COLO668 (cell line): ENCODE results near the gene SNX27.
A peak's percentile ranks its signal among the peaks of the same experiment; 100 is the strongest.
"Not testable (repeated sequence)": the region's sequence is repeated elsewhere in the genome, so short reads cannot be mapped to it uniquely, and the experiment has no call there.

Experiments
- DNase-seq: peaks from one replicate; lab custom pipeline; 2025; ENCODE audit not compliant: unreplicated experiment; lab: John Stamatoyannopoulos, UW

Gene SNX27

GRCh38 chr1:151638074-151638775 lies 26.4 kb downstream of the SNX27 start:
- no peak for DNase-seq

- no peak for DNase-seq
Observed at GRCh38 chr1:151638812-151639211, 27.0 kb downstream of the SNX27 start.

DNA sequence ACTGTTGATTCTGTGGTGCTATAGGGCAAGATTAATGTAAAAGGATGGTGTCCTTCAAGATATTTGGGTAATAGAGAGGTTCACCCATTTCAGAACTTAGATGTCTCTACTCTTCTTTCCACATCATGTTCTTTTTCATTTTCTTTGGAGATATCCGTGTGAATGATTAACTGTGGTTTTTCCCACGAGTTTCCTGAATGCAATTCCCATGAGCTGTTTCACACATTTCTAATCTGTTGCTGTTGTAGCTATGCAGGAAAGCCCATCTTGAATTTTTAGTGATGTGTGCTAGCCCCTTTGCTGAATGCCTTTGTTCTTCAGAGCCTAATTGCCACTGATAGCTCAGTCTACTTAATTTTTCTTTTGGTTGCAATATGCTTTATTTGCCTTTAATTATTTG lies 27.6 kb downstream of the SNX27 start:
- no peak for DNase-seq

DNA sequence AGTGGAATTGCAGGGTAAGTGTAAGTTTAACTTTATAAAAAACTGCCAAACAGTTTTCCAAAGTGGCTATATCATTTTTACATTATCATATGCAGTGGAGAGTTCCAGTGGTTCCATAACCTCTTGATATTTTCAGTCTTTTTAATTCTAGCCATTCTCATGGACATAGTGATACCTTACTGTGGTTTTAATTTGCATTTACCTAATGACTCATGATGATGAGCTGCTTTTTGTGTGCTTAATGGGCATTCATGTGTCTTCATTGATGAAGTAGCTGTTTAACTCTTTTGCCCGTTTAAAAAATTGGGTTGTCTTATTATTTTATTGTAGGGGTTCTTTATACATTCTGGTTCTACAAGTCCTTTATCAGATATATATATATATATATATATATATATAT lies 29.4 kb downstream of the SNX27 start:
- no peak for DNase-seq

DNA sequence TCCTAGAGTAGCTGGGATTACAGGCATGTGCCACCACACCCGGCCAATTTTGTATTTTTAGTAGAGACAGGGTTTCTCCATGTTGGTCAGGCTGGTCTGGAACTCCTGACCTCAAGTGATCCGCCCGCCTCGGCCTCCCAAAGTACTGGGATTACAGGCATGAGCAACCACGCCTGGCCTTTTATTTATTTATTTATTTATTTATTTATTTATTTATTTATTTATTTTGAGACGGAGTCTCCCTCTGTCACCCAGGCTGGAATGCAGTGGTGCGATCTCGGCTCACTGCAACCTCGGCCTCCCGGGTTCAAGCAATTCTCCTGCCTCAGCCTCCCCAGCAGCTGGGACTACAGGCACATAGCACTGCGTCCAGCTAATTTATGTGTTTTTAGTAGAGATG lies 31.2 kb downstream of the SNX27 start:
- DNase-seq: not testable (repeated sequence)

- no peak for DNase-seq
Observed at GRCh38 chr1:151644001-151644400, 32.2 kb downstream of the SNX27 start.

GRCh38 chr1:151653397-151653796 lies 41.5 kb downstream of the SNX27 start:
- no peak for DNase-seq

- DNase-seq: no peak
Observed at GRCh38 chr1:151655371-151655770, 43.5 kb downstream of the SNX27 start.

DNA sequence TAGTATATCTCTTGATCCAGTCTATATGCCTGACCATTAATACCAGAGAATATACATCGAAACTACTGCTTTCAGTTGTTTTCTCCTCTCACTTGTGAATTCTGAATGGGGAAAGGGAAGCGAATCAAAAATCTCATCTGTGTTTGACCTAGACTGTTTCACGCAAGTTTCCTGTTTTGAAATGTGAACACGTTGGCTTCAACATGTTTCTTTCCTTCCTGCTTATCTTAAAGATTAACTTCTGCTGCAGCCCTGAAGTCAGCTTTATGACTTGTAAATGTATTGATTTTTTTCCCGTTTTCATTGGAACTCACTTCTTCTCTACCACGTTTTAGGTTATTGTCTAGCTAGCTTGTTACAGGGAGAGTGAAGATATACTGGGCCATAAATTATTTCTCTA lies 49.9 kb downstream of the SNX27 start:
- DNase-seq: no peak

DNA sequence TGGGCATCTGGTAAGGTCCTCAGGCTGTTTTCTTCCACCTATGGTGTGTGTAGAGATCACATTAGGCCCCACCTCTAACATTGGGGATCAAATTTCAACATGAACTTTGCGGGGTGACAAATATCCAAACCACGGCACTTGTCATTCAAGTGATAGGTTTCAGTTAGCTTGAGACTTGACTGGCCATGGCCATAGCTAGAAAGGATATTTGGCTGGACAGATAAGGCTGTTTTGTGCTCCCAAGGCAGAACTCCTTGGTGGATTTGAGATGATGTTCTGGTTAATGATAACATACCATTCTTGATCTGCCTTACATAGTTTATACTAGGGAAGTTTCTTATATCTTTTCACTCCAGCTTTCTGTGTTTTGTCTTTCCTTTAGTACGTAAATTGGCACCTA lies 56.2 kb downstream of the SNX27 start:
- no peak for DNase-seq

GRCh38 chr1:151670036-151670675 lies 58.3 kb downstream of the SNX27 start:
- not testable (repeated sequence) for DNase-seq

GRCh38 chr1:151673407-151673806 lies 61.6 kb downstream of the SNX27 start:
- DNase-seq: no peak

DNA sequence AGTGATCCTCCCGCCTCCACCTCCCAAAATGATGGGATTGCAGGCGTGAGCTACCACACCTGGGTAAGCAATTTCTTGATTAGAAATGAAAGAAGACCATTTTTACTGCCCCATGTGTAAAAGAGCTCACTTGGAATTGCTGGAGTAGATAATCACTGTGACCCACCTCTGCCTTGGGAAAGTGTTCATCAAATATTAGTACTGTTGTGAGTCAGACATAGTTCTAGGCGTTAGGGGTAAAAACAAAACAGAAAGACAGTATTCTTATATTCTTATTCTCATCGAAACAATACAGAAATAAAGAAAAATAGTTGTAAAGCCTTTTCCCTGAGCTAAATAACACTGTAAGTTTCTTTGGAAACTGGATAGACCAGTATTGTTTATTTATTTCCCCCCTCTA lies 68.5 kb downstream of the SNX27 start:
- DNase-seq: no peak

DNA sequence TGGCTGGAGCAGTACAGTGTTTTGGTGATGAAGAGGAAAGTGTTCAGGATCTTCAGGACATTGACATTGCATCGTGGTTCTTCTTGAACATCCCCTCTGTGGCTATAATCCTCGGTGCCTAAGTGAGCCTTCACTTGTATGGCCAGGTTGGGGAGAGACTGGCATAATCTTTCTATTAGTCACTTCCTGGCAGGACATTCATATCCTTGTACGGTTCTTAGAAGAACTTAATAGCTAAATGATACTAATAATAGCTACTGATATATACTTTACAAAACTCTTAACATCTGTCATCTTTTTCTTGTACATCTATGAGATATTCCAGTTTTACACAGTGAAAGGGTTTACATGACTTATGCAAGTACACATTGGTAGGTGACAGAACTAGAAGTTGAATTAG lies 69.0 kb downstream of the SNX27 start:
- DNase-seq: no peak

GRCh38 chr1:151681923-151682322 lies 70.1 kb downstream of the SNX27 start:
- no peak for DNase-seq

- DNase-seq: not testable (repeated sequence)
Observed at GRCh38 chr1:151682901-151683300, 71.1 kb downstream of the SNX27 start.

GRCh38 chr1:151684128-151684527 lies 72.3 kb downstream of the SNX27 start:
- no peak for DNase-seq

- no peak for DNase-seq
Observed at GRCh38 chr1:151686561-151686960, 74.7 kb downstream of the SNX27 start.

GRCh38 chr1:151689494-151689893 lies 77.6 kb downstream of the SNX27 start:
- no peak for DNase-seq

DNA sequence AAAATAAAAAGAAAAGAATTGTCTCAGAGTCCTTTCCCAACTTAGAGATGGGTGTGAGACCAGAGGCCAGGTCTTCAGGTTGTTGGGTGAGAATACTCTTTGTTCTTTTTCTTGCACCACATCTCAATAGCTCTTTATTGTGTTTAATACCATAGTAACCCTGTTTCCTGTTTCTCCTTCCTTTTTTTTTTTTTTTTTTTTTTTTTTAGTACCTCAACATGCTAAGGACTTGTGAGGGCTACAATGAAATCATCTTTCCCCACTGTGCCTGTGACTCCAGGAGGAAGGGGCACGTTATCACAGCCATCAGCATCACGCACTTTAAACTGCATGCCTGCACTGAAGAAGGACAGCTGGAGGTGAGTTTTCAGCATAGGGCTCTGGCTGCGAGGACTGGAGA lies 80.4 kb downstream of the SNX27 start:
- DNase-seq: no peak

DNA sequence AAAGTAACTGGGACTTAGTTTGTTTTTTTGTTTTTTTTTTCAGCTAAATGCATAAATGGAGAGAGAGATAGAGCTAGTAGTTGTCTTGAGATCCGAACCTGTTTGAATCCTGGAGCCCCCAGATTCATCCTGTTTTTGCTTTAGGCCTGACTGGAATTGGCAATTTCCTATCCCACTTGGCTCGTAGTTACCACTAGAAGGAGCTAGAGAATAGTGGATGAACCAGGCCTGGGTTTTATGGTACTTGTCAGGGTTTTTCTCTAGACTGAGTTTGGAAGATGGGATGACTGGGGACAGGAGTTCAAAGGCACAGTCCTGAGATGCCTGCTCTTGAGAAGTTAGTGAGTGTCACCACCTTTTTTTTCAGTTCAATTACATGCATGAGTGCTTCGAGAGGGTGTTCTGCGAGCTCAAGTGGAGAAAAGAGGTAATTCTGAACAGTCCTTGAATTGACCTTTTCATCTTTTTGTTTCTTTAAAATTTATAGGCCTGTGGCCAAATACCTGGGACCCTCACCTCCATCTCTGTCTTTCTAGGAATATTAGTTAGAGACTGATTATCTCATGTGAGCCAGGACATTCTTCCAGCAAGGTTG lies 81.3 kb downstream of the SNX27 start:
- DNase-seq: peak; percentile 20

- no peak for DNase-seq
Observed at GRCh38 chr1:151701515-151701914, 89.7 kb downstream of the SNX27 start.
